Stimulated activated CD8-positive, alpha-beta memory T cell treated with anti-CD3 and anti-CD28 coated beads, Interleukin-15, amount 100 ng/mL, for 1 hour (primary cell): ENCODE data around the gene FARP1.

ENCODE experiments used
- DNase-seq: peaks from one replicate; pipeline ENCODE4 v3.0.0-alpha.2; 2020; ENCODE audit warnings: low read depth

FARP1 gene

DNA sequence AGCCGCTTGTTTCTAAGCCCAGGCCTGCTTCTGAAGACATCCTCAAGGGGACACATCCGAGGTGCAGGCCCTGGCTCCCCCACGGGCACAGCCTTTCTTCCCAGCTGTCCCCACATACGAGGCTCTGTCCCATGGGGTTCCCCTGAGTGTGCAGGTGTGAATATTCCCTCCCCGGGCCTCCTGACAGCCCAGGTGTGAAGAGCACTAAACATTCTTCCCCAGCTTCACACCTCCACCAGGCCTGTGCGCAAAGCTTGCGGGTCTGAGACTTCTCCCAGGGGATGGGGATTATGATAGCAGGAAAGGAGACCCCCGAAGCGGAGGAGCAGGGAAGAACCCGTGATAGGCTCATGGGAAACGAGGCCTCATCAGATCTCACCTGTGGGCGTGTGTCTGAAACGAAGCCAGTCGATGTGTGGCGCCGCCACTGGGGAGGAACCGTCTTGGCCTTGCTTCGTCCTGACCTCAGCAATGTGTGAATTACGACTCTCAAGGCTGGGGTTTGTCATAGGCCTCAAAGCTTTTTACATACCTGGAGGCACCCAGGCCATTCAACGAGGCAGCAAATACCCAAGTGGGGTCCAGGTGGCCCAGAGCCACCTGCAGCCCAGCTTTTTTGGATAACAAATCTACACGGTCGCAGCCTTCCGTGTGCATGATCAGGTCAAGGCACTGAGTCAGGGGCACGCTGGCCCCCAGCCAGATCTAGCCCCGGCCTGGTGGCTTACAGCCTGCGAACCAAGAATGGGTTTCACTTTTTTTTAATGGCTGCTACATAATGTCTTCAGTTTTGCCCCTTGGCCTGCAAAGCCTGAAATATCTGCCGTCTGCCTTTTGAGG lies 299.7 kb downstream of the FARP1 start:
- no peak for DNase-seq

DNA sequence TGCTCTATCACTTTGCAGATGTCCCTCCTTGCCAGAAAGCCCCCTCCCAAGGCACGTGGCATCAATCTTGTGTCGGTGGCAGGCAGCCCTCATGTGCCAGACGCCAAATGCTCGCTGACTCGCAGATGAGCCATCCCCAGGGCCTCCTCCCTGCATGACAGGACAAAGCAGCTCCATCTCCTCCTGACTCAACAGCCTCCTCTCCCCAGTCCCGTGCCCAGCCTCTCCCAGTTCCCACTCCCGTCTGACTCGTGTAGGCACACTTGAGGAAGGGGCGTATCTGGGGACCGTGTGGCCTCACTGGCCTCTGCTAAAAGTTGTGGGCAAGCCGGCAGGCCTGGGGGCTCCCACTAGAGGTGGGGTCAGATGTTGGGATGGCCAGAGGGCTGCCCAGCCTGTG lies 300.4 kb downstream of the FARP1 start:
- no peak for DNase-seq

DNA sequence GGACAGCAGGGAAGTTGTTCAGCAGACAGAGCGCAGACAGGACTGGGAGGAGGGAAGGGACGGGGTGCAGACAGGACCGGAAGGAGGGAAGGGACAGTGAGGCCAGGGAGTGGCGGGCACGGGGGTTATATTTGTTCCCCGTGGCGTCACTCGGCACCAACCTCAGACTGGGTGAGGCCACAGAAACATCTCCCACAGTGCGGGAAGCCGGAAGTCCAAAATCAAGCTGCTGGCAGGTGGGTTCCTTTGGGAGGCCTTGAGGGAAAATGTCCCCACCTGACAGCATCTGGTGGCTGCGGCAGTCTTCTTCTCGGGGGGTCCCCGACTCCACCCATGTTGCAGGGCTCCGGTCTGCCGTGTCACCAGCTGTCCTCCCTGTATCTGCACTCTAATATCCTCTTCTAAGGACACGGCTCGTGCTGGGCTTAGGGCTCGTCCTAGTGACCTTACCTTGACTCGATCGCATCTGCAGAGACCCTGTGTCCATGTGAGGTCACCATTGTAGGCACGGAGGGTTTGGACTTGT lies 301.0 kb downstream of the FARP1 start:
- DNase-seq: no peak

DNA sequence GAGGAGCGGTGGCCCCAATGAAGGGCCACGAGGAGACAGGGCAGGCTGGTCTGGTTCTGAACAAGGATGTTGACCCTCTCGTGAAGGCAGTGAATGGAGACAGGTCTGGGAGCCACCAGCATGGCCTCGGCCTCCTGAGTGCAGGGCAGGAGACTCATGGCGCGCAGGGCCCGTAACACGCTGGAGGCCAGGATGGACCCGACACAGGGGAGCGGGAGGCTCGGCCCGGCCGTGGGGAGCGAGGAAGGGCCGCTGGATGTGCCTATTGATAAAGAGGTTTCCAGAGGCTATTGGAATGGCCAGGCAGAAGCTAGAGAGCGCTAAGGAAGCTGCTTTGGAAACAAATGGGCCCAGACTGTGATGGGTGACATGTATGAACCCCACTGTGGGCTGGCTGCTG lies 301.5 kb downstream of the FARP1 start:
- DNase-seq: no peak

DNA sequence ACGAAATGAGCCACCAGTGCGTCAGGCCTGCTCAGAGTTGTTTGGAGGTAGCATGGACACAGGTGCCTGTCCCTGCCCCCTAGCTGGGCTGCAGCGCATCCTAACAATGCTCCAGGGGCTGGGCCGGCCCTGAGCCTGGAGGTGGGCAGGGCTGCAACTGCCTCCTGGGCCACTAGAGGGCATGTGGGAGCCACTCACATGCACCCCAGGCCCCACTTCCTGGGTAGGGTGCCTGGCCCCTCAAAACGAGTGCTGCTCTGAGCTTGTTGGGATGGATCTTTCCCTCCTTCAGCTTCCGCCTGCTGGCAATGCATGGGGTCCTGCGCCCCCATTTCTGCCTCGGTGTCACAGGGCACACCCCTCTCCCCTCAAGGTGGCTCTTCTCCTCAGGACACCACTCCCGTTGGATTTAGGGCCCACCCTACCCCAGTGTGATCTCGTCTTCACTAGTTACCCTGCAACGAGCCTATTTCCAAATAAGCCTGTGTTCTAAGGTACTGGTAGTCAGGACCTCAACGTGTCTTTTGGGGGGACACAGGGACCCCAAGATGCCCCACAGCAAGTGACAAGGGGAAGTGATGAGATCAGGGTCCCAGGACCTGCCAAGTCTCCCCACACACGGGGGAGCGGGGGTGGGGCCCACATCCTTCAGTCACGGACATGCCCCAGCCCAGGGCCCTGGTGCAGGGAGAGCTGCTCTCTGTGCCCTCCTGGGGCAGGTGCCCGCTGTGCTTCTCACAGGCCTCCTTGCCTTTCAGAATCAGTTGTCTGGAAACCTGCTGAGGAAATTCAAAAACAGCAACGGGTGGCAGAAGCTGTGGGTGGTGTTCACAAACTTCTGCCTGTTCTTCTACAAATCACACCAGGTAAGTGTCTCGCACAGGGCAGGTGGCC lies 302.7 kb downstream of the FARP1 start:
- DNase-seq: peak; percentile 73

DNA sequence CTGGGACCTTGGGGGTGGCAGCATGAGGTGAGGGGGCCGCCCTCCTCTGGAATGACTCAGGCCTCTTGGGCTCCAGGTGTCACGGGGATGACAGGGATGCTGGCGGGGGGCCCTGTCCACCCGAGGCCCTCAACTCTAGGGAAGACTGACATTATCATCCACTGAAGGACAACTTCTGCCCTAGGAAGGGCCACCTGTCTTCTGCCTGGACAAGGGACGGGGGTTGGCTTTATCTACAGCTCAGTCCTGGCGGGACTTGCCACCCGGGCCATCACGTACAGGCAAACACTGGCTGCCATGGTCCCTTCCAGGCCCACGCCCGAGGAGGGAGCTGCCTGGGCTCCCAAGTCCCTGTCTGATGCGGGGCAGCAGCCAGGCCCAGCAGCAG lies 303.3 kb downstream of the FARP1 start:
- no peak for DNase-seq

DNA sequence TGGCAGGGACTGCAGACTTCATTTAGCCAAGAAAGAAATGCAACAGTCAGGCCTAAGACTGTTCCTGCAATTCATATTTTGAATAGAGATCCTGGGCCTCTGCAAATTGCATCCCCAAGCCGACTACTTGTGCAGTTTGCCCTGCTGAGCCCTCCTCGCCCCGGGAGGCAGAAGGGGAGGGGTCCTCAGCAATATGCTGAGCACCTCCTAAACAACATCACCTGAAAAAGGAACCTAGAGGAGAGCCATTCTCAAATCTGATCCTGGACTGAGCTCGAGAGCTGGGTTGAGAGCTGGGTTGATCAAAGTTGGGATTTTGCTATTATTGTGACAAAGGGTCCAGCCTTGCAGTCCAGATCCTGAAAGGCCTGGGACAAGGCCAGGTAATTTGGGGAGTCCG lies 304.2 kb downstream of the FARP1 start:
- DNase-seq: no peak

DNA sequence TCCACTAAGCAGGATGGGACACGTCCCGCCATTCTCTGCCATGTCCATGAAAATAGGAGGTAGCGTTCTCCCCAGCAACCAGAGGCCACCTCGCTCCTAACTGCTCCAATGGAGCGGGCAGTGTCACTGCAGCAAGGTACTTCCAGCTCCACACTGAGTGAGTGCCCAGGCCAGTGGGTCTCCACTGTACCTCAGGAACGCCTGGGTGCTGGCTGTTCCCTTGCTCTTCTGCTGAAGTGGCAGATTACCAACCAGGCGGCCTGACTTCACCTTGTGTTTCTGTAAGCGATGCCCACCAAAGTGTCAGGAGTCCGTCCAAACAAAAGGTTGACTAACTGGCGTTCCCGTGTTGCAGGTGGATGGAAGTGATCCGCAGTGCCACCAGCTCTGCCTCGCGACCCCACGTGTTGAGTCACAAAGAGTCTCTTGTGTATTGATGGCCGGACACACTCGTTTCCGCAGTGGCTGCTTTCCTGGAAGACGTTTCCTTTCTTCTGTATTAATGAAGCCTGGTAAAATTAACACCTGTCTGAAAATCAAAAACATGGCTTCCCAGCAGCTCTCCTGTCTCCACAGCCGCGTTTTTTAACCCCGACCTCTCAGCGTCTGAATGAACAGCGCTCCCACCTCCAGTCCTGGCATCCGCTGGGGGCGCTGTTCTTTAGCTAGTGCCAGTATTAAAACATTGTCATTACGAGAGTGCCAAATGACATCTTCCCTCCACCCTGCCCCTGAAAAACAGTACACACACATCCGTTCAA lies 305.2 kb downstream of the FARP1 start:
- DNase-seq: no peak

DNA sequence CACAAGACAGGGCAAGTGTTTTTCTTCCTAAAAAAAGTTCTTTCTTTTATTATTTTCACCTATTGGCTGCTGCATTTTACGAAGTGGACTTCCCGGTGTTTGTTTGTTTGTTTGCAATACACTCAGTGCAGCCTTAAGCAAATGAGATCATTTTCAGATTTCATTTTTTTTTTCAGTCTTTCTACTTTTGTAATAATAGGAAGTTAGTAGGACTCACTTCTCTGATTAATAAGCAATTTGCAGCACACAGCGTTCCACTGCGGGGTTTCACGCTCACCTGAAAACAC lies 305.7 kb downstream of the FARP1 start:
- no peak for DNase-seq

DNA sequence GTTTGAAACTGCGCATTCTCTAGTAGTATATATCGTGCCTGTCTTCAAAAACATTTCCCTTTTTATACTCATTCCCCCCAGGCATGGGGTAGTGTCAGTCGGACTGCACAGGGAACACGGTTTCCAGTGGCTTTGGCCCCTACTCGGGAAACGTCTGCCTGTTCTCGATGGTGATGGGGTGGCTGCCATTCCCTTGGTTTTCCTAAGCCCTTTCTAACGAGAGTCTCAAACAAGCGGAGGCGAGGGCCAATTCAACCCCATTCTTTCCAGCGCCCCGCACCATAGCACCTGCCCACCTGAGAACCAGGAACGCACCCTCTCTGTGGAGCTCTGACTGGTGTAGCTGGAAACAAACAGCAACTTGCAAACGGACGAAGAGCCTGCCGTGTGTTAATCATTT lies 306.4 kb downstream of the FARP1 start:
- no peak for DNase-seq

DNA sequence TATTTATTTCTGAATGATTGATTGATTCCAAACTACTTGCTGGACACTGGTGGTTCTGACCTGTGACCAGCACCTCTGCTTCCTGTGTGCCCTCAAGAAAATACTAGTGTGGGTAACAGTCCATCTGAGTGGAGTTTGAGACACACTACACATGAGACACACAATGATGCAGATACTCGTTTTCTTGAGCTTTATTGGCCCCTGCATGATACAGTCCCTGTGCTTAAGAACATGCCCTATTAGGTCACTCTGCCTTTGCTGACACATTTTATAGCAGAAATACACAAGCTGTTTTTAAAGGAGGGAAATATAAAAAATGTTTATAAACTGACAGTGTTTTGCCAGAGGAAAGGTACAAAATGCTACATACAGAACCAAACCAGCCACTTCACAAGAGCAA lies 307.1 kb downstream of the FARP1 start:
- no peak for DNase-seq

DNA sequence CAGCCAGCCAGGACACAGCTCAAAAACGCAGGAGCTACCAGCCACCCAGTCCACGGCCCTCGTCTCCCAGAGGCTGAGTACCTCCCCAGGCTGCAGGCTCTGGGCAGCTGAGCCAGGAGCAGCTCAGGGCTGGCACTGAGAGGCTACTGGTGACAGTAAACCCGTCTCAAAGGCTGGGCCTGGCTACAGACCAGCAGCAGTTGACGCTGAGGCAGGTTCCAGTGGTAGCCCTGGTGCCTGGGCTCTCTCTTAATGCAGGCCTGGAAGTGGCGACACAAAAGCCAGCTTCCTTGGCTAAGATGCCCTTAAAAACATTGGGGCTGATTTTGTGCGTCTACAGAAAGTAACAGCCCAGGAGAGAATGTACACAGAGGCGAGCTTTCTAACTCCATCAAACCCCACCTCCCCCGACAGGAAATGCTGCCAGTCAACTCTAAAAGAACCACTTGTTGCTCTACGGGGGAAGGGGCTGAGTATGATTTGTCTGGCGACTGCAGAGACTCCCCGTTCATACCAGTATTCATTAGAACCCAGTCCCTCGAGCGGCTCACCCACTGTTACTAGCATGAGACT lies 307.7 kb downstream of the FARP1 start:
- no peak for DNase-seq

DNA sequence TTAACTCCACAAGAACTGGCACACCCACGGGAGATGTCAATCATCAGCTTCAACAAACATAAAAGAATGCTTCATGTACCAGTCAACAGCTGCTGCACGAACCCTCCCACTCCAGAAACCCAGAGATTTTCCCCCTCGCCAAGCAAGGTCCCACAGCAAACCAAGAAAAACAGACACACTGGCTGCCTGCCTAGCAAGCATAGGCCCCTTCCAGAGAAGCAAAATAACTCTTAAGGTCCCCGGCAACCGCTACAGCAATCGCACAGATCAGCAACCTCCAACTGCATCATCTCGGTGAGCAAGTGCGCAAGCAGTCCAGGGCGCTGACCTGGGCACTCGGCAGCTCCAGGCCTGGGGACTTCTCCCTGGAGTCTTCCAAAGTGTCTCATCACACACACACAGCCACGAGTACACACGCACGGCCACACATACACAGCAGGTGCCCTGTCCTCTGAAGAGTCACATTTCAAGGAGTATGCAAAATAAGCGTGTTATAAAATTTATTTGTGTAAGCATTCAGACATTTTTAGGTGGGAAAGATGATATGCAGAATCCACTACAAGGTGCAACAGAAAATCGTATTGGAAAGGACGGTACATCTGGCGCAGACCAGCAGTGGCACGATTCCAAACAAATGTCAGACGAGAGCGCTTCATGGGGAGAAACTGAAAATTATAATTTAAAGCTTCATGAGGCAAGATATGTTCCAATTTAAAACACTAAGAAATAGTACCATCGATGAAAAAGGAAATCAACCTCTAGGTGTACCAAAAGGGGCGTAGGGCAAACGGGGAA lies 309.0 kb downstream of the FARP1 start:
- no peak for DNase-seq

DNA sequence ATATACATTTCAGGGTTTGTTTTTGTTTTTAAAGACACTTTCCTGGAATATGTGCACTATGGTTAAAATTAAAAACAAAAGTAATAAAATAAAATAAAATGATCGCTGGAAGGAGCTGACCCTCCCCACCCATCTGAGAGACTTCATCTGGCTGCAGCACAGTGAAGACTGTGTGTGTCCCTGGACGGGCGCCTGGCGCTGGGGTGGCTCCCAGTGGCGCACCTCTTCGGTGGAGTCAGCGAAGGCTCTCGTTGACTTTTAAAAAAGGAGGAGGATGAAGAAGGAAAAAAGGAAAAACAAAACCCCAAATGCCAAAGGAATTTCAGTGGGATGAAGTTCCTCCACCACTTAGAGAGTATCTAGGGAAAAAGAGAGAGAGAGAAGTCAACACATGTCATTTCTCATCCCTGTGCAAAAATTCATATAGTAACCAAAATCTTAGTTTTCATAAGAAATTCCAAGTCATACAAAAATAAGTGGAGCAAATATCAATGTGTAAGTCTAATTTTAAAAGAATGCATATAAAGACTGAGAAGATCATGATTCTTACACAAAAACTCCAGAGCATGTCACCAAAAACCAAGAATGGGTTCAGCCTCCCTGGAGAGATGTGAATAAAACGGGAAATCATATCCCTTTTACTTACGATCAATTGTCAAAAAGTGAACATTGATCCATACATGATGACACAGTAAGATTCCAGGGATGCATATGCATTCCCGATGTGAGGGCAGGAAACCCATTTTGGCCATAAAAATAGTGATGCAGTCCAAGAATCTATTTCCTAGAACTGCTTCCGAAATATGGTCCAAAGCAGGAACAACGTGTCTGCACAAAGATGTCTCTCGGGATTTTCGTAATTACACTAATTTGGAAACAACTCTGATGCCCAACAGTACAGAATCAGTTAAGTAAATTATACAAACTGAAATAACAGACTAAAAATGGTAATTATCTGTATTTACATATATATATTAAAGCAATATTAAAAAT lies 310.3 kb downstream of the FARP1 start:
- DNase-seq: no peak

DNA sequence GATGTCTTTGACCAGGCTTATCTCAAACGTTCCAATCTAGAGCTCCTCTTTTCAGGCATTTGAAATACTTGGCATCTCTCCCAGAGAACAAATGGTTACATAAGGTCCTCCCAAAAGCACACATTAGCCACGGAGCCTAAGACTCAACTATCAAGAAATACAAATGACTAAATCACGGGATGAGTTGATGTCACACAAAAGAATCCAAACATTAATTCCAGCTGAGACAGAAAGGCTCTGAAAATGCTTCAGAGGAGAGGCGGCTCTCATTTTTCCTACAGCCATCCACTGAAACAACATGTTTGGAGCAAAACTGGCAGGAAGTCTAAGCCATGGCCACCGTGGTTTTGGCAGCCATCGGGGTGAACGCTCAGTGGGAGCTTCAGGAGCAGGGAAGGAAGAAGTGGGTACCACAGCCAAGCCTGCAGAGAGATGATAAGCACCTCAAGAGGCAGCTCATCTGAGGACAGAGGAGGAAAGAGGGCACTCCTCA lies 311.5 kb downstream of the FARP1 start:
- DNase-seq: no peak

DNA sequence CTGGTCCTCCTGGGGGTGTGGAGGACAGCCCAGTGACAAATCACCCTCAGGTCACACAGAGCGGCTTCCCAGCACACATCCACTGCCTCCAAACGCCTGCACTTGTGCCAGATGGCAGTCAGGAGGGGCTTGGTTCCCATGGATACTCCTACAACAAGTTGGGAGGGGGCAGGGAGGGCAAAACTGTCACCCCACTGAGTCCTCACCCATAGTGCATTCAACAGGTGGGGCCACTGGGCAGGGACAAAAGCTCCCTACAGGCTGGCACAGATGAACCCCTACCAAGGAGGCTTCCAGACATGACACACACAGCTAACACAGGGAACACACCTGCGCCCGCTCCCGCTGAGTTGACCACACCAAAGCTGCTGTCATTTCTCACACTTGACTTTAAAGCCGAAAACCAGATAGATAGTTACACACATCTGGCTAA lies 313.5 kb downstream of the FARP1 start:
- no peak for DNase-seq

DNA sequence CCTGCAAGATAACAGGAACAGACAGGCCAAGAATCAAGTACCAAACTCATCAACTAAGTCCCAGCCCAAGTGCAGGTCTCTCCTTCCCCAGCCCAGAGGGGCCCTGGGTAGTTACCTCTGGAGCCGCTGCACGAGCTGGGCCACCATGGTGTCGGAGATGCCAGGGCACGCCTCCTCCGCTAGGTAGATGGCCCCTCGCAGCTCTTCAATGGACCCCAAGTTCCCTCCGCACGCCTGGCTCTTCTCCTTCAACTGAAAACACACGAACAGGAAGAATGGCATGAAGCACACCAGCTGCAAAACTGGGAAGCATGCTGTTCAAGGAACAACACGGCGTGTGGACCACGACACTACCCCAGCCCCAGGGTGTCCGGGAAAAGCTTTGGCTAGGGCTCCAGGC lies 314.2 kb downstream of the FARP1 start:
- no peak for DNase-seq

DNA sequence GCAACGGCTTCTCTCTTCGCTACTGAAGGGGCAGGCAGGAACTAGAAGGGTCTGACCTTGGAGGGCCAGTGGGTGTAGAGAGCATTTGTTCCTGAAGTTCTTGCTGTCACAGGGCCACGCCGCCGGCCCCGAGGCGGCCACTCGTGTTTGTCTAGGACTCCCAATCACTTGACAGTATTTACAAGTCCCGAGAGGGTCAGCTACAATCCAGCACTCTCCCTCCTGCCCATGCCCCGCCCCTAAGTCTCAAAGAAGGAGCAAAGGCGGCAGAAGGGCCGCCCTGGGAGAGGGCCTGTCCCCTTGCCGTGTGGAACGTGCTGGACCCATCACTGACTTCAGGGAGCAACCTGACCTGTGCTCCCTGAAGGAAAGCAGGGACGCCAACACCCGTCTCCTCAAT lies 315.5 kb downstream of the FARP1 start:
- DNase-seq: no peak

DNA sequence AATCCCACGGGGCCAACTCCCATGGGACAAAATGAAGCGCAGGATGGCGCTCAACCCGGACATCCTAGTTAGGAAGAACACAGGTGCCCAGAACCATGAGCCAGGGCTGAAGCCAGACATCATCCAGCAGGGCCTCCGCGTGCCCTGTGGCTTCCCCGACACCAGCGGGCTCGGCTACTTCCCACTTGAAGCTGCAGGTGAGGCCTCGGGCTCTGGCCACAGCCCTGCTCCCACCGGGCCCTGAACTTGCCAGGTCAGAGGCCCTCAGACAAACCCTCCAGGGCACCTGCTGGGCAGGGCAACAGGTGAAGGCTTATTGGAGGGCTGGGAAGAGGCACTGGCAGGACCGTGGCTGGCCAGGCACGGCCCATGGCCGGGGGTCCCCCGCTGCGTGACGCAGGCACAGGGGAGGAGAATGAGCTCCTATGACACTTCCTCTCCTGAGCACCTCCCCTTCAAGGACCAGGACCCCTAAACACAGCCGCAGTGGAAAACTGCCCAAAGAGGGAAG lies 316.3 kb downstream of the FARP1 start:
- DNase-seq: no peak
